Endometrial microvascular endothelial cells (primary cell): ENCODE measurements around the gene VAV3. TPM values are rescaled to one million over a fixed set of nuclear protein-coding genes. Genes with fewer than 3 reads are reported as not detected.

Experiments
- in situ Hi-C: cut with HindIII; loops from 2 replicates; pipeline ENCODE4 v1.10.0; 2017; ENCODE audit warnings: low sequenced_read_pairs, low pct_unique_long_range_greater_than_20kb; ENCODE audit errors: inconsistent ontology term
- total RNA-seq: library from RNA; depleted of rRNA; stranded (reverse); fragments of >200 nt; gene quantifications from one replicate; pipeline ENCODE4 v1.2.3, GENCODE V29; 2015; ENCODE audit errors: inconsistent ontology term

Gene VAV3
- total RNA-seq, 1 donor from 2014 or later, result 1.1 TPM

DNA sequence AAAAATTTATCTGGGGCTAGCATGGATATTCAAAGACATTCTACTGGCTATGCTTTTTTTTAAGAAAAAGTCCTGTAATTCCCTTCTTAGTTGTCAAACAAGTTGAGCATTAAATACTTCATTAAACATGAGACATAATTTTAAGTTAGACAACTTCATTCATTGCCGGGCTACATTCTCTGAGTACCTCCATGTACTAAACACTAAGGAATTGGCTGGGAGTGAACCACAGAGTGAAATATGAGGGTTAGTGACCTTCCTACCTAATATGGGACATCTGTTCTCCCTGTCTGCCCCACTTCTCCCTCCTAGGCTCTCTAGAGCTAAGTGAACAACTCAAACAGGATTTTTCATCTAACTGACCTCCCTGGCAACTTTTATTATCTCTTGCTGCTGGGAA lies 370.4 kb downstream of the VAV3 start:
- in situ Hi-C loops, result no loop called here

DNA sequence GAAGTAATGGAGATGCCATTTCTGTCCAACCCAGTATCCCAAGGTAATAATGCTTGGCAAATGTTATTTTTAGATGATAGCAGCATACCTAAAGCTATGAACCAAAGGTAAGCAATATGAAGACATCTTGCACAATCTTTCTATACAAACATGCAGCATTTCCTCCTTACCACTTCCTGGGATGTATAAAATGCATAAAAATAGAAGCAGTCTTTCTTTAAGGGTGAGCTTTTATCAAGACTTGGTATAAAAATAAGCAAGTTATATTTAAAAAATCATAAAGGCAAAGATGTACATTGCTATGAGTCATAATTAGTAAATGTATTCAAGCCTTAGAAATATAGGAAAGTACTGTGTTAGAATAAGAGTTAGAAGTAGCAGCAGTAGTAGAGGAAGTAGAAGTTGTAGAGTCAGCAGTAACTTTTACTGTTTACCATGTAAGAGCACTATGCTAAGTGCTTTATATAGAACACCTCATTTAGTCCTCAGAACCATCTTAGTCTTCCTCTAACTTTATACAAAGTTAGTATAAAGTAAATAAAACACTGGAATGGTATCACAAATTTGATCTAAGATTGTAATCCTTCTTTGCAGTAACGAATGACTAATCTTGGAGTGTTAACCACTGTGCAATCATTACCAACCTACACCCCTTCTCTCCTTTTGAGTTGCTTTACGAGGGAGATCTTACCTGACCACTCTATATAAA lies 371.3 kb downstream of the VAV3 start:
- in situ Hi-C loops, result no loop called here

DNA sequence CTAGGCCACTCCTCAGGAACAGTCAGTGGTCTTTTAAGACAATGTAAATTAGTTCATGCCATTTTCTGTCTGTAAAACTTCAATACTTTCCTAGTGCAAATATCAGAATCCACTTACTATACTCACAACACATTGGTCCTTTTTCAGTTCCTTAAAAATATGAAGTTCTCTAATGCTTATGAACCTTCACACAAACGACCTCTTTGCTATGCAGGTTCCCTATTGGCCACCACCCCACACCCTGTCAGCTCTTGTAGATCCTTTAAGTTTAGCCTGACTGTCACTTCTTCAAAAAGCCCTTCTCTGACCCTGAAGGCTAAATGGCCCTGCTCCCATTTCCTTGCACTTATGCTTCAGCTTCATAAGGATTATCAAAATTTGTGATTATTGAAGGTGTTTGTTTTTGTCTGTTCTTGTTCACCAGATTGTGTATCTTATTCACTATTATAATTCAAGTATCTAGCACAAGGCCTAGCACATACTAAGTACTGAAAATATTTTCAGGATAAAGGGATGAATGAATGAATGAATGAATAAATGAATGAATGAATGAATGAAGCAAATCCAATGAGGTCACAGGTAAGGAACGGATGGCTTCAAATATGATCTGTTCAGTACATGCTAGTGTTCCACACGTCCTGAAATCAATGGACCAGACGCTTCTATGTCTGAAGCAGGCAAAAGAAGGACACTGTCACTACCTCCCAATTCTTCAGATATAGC lies 373.9 kb downstream of the VAV3 start:
- in situ Hi-C loops, result no loop called here

DNA sequence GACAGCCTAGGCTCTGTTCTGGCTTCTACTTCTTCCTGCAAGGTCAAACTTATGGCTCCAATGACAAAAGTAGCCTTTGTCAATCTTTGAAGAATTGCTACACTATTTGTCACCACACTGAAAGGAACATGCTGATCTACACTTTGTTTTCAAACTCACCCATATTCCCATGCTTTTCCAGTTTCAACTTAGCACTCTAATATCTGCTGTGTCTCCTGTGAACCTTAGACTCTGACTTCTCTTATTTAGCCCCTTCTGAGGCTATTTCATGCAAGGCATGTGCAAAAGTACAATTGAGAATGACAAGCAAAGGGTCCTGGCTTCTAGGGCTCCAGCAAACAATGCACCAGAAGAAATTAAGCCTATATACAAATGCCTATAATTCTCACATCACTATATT lies 374.9 kb downstream of the VAV3 start:
- in situ Hi-C loops, result no loop called here

DNA sequence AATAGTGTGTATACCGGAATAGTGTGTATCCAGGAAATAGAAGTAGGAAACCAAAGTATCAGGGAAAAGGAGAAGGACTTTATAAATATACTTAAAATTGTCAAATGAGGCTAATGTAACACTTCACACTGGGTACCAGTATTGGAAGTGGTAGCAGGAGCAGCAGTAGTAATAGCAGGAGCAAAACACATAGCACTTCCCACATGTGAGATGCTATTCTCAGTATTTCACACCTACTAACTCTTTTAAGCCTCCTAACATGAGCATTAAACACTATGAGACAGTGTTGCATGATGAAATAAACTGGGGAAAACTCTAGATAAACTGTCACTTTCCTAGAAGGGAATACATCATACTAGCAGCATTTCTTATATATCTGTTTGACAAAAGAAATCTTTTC lies 376.7 kb downstream of the VAV3 start:
- in situ Hi-C loops, result no loop called here

DNA sequence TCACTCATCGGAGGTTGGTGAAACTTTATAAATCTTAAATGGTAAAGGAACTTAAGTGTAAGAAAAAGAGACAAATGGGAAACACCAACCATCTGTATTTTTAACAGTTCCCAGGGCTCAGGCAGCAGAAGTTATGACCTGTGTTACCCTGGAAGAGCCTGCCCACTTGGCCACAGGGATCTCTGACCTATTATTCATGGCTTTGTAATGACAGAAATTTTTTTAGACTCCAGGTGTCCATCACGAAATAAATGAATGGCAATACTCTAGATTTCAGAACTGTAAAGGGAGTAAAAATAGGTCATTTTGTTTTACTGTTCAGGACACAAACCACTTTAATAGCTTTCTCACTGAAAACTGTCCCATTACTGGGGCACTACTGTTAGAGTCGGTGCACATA lies 389.8 kb downstream of the VAV3 start:
- in situ Hi-C loops, result no loop called here

DNA sequence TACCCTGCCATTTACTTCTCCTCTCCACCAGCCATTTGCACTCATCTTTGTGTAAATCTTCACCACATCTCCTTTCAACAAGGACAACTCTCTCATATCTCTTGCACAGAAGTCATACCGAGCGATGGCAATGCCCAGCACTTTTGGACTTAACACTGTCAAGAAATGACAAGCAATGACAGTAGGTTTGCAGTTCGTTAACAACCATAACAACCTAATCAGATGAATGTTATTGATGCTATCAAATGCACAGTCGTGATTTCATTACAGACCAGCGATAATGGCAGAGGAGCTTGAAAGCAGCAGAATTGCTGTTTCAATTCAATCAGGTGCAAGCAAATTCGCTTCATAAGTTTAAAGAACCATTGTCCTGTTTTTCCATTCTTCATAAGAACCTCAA lies 390.9 kb downstream of the VAV3 start:
- in situ Hi-C loops, result no loop called here

DNA sequence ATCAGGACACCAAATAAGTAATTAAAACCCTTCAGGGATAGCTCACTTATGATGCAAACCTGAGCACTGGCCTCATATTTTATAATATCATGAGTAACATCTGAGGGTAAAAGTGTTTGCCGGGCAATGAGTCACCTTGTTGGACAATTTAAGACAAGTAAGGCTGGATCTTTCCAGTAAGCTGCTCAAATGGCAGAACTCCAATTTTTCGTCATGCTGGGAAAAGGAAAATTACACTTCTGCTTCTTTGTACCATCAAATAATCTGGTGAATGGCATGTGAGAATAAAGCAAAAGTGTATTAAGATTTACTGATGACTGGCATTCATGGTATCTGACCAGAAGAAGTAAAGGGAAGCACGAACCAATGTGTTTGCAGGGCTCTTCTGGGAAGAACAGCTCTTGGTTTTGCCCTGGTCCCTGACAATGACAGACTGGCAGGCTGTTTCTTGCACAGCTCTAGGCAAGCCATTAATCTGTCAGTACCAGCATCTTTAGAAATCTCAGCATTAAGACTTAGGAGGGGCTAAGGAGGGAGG lies 392.2 kb downstream of the VAV3 start:
- in situ Hi-C loops, result no loop called here

DNA sequence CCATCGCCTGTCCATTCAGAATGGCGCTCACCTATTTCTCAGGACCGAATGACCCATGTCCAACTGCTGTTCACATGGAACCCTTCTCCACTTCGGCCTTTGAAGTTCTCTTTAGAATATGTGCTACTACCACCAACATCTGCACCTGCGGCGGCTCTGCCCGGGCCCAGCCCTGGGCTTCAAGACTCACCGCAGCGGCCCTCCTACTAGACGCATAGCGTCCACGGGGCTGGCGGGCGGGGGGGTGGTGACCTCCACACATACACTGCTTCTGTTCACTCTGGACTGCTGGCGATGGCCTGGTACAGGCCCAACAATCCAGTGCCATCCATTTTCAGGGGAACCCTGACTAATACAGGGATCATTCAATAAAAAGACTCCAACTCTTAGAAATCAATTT lies 394.2 kb downstream of the VAV3 start:
- in situ Hi-C loops, result no loop called here

DNA sequence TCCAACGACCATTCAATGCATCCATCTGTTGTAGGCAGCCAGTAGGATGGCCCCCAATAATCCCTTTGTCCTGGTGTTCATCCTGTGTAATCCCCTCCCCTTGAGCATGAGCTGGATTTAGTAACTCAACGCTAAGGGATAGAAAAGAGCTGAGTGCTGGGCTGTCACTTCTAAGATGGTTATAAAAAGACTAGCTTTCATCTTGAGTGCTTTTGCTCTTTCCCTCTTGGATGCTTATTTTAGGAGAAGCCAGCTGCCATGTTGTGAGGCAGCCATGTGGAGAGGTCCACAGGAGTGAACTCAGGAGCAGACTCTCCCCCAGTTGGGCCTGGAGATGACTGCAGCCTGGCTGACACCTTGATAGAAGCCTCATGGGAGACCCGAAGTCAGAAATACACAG lies 401.5 kb downstream of the VAV3 start:
- in situ Hi-C loops, result no loop called here

DNA sequence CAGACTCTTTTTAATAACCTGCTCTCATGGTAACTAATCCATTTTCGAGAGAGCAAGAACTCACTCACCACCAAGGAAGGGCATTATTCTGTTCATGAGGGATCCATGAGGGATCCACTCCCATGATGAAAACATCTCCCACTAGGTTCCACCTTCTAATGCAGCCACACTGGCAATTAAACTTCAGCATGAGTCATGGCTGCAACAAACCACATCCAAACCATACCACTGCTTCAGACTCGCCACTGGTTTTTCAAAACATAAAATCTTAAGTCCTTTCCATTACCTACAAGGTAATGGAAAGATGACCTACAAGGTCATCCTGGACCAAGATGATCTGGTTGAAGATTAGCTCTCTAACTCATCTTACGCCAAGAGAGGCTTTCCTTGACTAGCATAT lies 405.1 kb downstream of the VAV3 start:
- in situ Hi-C loops, result no loop called here

DNA sequence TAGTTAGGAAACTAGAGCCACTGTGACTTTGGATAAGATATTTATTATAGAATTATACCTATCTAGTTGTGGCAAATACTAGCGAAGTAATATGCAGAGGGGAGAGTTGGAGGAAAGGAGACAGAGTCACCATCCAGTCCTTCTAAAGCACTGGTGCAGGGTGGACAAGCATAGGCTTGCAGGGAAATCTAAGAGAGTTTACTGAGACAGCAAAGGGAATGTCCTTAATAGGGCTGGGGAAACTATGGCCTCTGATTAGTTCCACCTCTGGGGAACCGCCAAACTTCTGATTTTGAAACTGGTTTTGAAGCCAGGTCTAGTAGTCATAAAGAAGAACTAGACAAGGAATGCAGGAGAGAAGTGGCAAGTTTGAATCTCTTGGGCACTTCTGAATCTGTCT lies 407.9 kb downstream of the VAV3 start:
- in situ Hi-C loops, result no loop called here

DNA sequence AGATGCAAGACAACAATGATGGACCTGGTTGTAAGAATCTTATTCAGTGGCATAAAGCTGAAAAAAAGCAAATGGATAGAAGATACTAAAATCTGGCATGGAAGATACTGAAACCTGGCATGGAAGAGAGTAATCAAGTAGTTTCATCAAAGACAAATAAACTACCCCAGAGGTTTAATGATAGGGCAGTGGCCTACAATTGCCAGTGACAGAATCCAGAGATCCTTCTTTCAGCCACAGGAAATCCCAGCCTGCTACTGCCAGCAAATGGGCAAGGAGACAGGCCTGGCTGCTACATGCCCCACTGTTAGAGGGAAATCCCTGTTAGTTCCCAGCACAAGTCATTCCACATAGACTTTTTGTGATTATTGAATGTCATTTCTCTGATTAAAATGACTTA lies 409.4 kb downstream of the VAV3 start:
- in situ Hi-C loops, result no loop called here

DNA sequence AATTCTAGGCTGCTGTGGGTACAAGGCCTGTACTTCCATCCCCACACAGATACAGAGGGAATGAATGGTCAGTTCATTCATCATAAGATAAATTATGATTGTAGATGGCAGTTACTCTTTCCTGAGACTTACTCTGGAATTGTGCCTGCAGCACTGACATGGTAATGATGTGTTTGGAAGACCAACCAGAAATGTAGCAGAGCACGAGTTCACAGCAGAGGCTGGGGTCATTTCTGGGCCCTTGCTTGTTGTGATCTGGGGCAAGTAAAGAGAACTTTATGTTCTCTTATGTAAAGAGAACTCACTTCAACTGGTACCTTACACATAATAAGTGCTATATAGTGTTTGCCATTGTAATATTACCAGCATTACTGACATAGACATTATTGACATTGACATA lies 412.2 kb downstream of the VAV3 start:
- in situ Hi-C loops, result no loop called here

DNA sequence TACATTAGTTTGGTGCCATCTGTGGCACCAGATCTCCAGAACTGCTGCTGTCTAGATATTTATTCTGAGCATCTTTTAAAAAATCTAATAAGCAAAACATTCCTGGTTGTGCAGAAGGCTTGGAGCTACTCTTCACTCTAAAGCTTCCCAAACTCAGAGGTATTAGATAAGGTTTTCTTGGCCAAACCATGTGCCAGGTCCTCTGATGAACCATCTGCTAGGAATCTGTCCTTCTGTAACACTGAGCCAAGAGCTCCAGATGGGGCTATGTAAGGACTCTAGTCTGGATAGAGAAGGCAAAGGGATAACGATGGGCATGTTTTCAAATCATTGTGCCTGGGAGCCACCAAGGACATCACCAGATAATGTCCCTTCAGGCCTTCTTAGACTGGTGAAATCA lies 413.5 kb downstream of the VAV3 start:
- in situ Hi-C loops, result no loop called here

DNA sequence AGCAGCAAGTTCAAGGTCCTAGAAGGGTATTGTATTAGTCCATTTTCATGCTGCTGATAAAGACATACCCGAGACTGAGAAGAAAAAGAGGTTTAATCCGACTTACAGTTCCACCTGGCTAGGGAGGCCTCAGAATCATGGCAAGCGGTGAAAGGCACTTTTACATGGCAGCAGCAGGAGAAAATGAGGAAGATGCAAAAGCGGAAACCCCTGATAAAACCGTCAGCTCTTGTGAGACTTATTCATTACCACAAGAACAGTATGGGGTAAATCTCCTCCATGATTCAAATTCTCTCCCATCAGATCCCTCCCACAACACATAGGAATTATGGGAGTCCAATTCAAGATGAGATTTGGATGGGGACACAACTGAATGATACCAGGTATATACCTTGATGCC lies 414.6 kb downstream of the VAV3 start:
- in situ Hi-C loops, result no loop called here

DNA sequence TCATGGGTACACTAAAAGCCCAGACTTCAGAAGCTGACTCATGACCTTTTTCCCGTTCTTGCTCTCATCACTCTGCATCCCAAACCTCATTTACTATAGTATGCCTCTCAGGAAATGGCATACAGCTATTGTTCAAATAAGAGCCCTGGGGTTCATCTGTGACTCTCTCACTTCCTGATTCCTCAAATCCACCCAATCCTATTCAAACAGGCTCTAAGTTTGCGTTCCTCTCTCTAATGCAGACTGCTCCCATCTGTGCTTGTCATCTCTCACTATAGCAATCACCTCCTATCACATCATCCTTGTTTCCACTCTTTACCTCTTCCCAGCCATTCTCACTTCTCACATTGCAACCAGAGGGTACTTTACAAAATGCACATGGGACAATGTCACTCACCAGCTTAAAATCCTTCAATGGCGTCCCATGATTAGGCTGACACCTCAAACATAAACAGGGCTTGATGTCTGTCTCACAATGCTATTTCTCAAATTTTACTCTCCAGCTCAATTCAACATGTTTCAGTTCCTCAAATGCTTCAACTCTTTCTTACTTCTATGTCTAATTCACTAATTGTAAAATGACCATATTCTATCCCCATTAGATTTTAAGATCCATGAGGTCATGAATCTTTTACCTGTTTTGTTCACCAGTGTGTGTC lies 415.7 kb downstream of the VAV3 start:
- in situ Hi-C loops, result no loop called here

DNA sequence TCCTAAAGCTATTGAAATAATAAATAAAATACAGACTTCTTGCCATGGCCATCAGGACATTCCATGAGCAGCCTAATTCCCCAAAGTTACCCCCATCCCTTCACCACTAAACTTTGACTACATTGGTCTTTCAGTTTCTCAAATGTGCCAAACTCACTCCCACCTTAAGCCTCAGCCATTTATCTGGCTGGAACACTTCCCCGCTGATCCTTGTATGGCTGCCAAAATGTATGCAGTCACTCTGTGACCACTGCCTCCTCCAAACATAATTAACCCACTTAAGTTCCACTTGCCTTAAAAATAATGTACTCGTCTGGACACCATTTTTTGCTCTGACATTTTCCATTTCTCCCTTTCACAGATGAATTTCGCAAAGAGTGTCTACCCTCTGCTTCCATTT lies 416.7 kb downstream of the VAV3 start:
- in situ Hi-C loops, result no loop called here

DNA sequence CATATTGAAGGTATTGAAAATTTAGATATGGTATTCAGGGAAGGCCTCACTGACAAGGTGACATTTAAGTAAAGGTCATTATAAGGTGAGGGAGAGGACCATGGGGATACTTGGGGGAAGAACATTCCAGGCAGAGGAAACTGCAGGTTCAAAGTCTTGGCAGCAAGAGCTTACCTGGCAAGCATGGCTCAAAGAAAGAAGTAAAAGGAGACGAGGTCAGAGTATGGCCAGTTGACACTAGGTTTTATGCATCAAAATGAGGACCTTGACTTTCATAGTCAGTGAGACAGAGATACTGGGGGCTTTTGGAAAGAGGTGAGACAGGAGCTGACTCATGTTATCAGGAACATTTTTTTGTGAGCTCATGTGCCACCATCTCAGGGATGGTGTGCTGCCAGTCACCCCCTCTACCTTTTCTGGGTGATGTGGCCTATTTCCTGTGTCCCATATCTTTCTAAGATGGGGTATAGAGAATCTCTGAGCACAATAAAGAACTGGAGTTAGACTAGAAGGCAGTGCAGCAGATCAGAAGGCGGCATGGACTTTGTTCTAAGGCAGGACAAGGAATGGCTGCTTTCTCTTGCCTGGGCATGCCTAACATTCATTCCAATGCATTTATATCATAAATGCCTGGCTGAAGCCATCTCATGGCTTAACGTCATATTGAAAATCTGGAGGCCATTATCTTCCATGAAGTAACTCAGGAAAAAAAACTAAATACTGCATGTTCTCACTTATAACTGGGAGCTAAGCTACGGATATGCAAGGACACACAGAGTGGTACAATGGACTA lies 417.4 kb downstream of the VAV3 start:
- in situ Hi-C loops, result no loop called here
